Pancreas (tissue), 10 donors: ENCODE results near the gene SDC1. TPM values are rescaled to one million over a fixed set of nuclear protein-coding genes. Genes with fewer than 3 reads are reported as not detected.

Experiments
- ATAC-seq, 4 donors: fragments of 200-7000 bp; cut with Tn5 transposase; one replicate each; pipeline versions ENCODE4 v1.8.0 to v1.9.1; 2020; ENCODE audit warnings: mild to moderate bottlenecking in 4 of 4, moderate library complexity in 4 of 4
- DNase-seq, 6 donors: peaks; one replicate each; pipeline ENCODE4 v3.0.0-alpha.2; 2020
- FAIRE-seq: peaks from 2 replicates; lab custom pipeline; 2012; peaks lifted over from hg19 to GRCh38; lab: Jason Lieb, UNC
- H3K27ac ChIP-seq, 4 donors: fragments of 200-600 bp; sonication (generic); 1 replicate in 3 of 4; 2 replicates in 1 of 4; pipeline versions ENCODE4 v1.5.0 to v1.8.0; 2020
- H3K27me3 ChIP-seq, 4 donors: fragments of 200-600 bp; one replicate each; pipeline ENCODE4 v1.8.0; 2021
- H3K36me3 ChIP-seq, 3 donors: fragments of 200-600 bp; sonication (generic) in 1 of 3; one replicate each; pipeline versions ENCODE4 v1.5.0 to v1.8.0; 2020 to 2021
- H3K4me1 ChIP-seq, 3 donors: fragments of 200-600 bp; one replicate each; pipeline ENCODE4 v1.8.0; 2021
- H3K4me3 ChIP-seq, 4 donors: fragments of 200-600 bp; sonication (generic) in 2 of 4; one replicate each; pipeline versions ENCODE4 v1.5.0 to v1.8.0; 2020 to 2021
- H3K9me3 ChIP-seq, 4 donors: fragments of 200-600 bp; one replicate each; pipeline ENCODE4 v1.8.0; 2021
- WGBS, 2 donors: extraction: QIAGEN DNeasy Blood & Tissue Kit; methylation state at CpG; one replicate each; pipeline ENCODE4 v1.1.7; 2013; 5-methylcytosine and 5-hydroxymethylcytosine counted together
- intact Hi-C, 3 donors: fragments of 100-400 bp; cut with DNase I; formaldehyde crosslinking; loops; one replicate each; pipeline versions ENCODE4 v1.11.1 to v1.14.2; 2022
- polyA plus RNA-seq, 2 donors: library from polyadenylated mRNA; stranded (reverse); fragments of 200-250 nt; gene quantifications; one replicate each; pipeline ENCODE4 v1.2.3, GENCODE V29; 2013
- total RNA-seq, 6 donors: library from RNA; stranded (reverse); fragmentation: NEBNext Ultra II Directional in 4 of 6; extraction: Animal tissue kit (Norgen Biotek cat#: 25700) in 4 of 6; gene quantifications; one replicate each; pipeline versions ENCODE4 v1.2.1 to v1.2.4, GENCODE V29; 2021 to 2023
- TF ChIP-seq, protein P1 (sequence below), 4 donors: fragments of 200-600 bp; sonication (generic) in 3 of 4; IDR thresholded peaks; one replicate each; pipeline versions ENCODE4 v1.5.0 to v1.8.0; 2021; ENCODE audit warnings: antibody characterized with exemption in 4 of 4
- donor health status: healthy with polysubstance abuse.
- donor health status: DM: no; HTN: no; CAD: no; lungs with moderate emphysema.
- donor health status: DM: no; HTN: no; CAD: no.
- donor health status: control.
- donor health status: control.
- donor health status: Bipolar disorder and iron deficiency.
- donor health status: DM: yes; HTN: yes; CAD: no.
- donor health status: DM: no; HTN: no; CAD: no.
- donor health status: DM: no; HTN: no; CAD: no.
- donor health status: DM: yes; HTN: yes; CAD: no.

The SDC1 gene
- total and polyA plus RNA-seq, 8 donors: 4.8 to 27.2 (median 19.9) TPM

DNA sequence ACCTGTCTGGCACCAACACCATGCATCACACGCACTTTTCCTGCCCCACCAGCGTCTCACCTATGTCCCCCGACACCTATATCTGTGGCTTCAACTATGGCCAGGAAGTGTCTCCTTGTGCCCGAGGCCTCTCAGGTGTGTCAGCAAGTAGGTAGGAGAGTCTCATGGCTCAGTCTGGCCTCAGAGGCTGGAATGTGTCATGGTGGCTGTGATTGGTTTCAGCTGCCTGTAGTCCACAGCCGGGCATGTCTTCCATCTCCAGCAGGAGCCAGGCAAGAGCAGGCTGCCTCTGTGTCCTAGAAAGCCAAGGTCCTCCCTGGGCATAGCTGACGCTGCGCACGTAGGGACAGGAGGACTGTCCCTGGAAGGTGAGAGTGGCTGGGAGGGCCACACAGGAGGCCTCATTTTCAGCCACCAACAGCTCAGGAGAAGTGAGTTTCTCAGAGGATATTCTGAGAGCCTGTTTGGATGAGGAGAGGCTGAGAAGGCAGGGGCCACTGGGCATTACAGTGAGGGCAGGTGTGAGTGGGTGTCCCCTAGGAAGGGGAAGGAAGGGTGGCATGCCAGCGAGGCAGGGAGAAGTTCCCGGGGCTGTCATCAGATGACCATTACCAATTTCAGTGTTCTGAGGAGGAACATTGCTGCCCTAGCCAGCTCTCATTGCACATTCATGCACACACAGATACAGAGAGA, 47.2 kb downstream of the SDC1 start:
- TF ChIP-seq, protein P1, sequence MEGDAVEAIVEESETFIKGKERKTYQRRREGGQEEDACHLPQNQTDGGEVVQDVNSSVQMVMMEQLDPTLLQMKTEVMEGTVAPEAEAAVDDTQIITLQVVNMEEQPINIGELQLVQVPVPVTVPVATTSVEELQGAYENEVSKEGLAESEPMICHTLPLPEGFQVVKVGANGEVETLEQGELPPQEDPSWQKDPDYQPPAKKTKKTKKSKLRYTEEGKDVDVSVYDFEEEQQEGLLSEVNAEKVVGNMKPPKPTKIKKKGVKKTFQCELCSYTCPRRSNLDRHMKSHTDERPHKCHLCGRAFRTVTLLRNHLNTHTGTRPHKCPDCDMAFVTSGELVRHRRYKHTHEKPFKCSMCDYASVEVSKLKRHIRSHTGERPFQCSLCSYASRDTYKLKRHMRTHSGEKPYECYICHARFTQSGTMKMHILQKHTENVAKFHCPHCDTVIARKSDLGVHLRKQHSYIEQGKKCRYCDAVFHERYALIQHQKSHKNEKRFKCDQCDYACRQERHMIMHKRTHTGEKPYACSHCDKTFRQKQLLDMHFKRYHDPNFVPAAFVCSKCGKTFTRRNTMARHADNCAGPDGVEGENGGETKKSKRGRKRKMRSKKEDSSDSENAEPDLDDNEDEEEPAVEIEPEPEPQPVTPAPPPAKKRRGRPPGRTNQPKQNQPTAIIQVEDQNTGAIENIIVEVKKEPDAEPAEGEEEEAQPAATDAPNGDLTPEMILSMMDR (IDR thresholded peaks at IDR 0.05): no peak
- H3K27ac ChIP-seq: no peak overlapping the region
- FAIRE-seq (no peak), DNase-seq (peak in 1 of 6 donors; percentile 7), ATAC-seq (no peak)
- H3K9me3 ChIP-seq: no peaks in the 10 kb centered on the region
- H3K4me3 ChIP-seq: no peak overlapping the region
- no peaks in the 10 kb centered on the region for H3K27me3 ChIP-seq
- no peaks in the 10 kb centered on the region for H3K36me3 ChIP-seq
- intact Hi-C loops: no loop called here
- peaks cover 3 to 14% (median 11%) of the 10 kb centered on the region in 3 donors for H3K4me1 ChIP-seq
- 93 to 96% methylated on average over 10 of the region's 10 CpGs for WGBS, 2 donors

DNA sequence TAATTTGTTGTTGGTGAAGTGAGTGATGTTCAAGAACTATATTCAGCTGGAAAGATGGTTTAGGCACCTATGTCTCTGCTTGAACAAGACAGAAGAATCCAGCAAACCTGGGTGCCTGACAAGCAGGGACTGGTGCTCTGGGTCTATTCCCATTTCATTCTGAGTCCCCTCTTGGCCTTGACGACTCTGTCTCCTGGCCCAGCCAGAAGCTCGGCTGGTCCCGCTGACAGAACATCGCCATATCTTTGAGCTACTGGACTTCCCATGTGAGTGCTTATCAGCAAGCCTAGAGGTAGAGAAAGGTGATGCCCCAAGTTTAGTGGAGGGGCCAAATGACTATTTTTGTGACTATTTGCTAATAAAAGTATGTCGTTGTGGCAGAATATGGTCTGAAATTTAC, 48.2 kb downstream of the SDC1 start:
- H3K27me3 ChIP-seq: no peaks in the 10 kb centered on the region
- peaks cover 3 to 14% (median 11%) of the 10 kb centered on the region in 3 donors for H3K4me1 ChIP-seq
- no peak for FAIRE-seq
- ATAC-seq: no peak
- no peaks in the 10 kb centered on the region for H3K36me3 ChIP-seq
- no peak overlapping the region for H3K4me3 ChIP-seq
- 89 to 90% methylated on average over 5 of the region's 5 CpGs for WGBS, 2 donors
- DNase-seq: no peak
- TF ChIP-seq, protein P1 (IDR thresholded peaks at IDR 0.05): no peak
- intact Hi-C loops: no loop called here
- no peak overlapping the region for H3K27ac ChIP-seq
- H3K9me3 ChIP-seq: no peaks in the 10 kb centered on the region

DNA sequence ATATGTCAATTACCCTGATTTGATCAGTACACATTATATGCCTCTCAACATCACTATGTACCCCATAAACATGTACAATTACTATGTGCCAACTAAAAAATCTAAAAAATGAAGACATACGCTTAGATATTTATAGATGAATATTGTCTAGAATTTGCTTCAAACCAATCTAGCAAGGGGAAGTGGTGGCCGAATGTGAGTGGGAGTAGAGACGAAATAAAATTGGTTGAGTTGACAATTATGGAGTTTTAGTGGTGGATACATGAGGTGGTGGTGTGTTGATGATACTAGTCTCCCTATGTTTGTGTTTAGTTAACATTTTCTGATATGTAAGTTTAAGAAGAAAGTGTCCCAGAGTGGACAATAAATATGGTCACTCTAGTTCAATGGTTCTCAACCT, 49.0 kb downstream of the SDC1 start:
- 83 to 84% methylated on average over 3 of the region's 3 CpGs for WGBS, 2 donors
- TF ChIP-seq, protein P1 (IDR thresholded peaks at IDR 0.05): no peak
- no peak for ATAC-seq
- H3K4me3 ChIP-seq: no peak overlapping the region
- no peaks in the 10 kb centered on the region for H3K9me3 ChIP-seq
- no peaks in the 10 kb centered on the region for H3K27me3 ChIP-seq
- DNase-seq: no peak
- FAIRE-seq: no peak
- intact Hi-C loops: no loop called here
- no peak overlapping the region for H3K27ac ChIP-seq
- H3K4me1 ChIP-seq: peaks cover 3 to 14% (median 11%) of the 10 kb centered on the region in 3 donors
- no peaks in the 10 kb centered on the region for H3K36me3 ChIP-seq

DNA sequence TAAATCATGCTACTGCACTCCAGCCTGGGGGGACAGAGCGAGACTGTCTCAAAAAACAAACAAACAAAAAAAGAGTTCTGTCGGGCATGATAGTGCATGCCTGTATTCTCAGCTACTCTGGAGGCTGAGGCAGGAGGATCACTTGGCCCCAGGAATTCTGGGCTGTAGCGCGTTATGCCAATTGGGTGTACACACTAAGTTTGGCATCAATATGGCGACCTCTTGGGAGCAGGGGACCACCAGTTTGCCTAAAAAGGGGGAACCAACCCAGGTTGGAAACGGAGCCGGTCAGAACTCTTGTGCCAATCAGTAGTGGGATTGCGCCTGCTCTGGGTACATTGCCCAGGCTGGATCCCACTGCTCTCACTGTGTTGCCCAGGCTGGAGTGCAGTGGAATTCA, 49.7 kb downstream of the SDC1 start:
- intact Hi-C loops: no loop called here
- 85 to 91% methylated on average over 8 of the region's 8 CpGs for WGBS, 2 donors
- TF ChIP-seq, protein P1 (IDR thresholded peaks at IDR 0.05): no peak
- no peak for DNase-seq
- Histone ChIP-seq H3K4me1 (peaks cover 3 to 14% (median 10%) of the 10 kb centered on the region in 3 donors), H3K27ac (no peak overlapping the region), H3K27me3 (no peaks in the 10 kb centered on the region), H3K36me3 (no peaks in the 10 kb centered on the region), H3K9me3 (no peaks in the 10 kb centered on the region), H3K4me3 (no peak overlapping the region)
- FAIRE-seq: no peak
- no peak for ATAC-seq

DNA sequence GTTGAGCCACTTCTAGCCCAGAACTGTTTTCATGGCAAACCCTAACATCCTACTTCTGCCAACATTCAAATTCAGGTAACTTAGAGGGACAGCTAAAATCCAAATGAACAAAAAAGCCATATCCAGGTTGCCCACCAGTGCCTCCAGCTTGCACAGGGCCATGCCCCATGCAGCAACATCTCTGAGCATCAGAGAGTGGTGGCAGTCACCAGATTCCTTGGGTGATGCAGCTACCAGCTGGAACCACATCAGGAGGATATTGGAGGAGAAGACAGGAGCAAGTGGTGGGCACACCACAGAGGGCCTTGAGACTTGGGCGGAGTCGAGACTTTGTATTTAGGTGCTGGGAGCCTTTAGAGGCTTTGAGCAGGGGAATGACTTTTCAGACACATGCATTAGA, 50.5 kb downstream of the SDC1 start:
- WGBS, 2 donors: 88 to 92% methylated on average over 2 of the region's 2 CpGs
- Histone ChIP-seq H3K4me3 (no peak overlapping the region), H3K4me1 (peaks cover 1 to 6% (median 3%) of the 10 kb centered on the region in 3 donors), H3K27ac (no peak overlapping the region), H3K9me3 (no peaks in the 10 kb centered on the region), H3K36me3 (no peaks in the 10 kb centered on the region), H3K27me3 (no peaks in the 10 kb centered on the region)
- no peak for FAIRE-seq
- DNase-seq: no peak
- TF ChIP-seq, protein P1 (IDR thresholded peaks at IDR 0.05): no peak
- intact Hi-C loops: no loop called here
- no peak for ATAC-seq
